ENCODE measurements around the gene PPM1A. TPM values are rescaled to one million over a fixed set of nuclear protein-coding genes. Genes with fewer than 3 reads are reported as not detected.

Gene PPM1A
- total and polyA plus RNA-seq, 2 experiments from 2014 or later: 29.8 to 34.1 TPM

GRCh38 chr14:60252630-60253029 is 3.6 kb downstream of the PPM1A start (continued):
- TF ChIP-seq, protein P1, sequence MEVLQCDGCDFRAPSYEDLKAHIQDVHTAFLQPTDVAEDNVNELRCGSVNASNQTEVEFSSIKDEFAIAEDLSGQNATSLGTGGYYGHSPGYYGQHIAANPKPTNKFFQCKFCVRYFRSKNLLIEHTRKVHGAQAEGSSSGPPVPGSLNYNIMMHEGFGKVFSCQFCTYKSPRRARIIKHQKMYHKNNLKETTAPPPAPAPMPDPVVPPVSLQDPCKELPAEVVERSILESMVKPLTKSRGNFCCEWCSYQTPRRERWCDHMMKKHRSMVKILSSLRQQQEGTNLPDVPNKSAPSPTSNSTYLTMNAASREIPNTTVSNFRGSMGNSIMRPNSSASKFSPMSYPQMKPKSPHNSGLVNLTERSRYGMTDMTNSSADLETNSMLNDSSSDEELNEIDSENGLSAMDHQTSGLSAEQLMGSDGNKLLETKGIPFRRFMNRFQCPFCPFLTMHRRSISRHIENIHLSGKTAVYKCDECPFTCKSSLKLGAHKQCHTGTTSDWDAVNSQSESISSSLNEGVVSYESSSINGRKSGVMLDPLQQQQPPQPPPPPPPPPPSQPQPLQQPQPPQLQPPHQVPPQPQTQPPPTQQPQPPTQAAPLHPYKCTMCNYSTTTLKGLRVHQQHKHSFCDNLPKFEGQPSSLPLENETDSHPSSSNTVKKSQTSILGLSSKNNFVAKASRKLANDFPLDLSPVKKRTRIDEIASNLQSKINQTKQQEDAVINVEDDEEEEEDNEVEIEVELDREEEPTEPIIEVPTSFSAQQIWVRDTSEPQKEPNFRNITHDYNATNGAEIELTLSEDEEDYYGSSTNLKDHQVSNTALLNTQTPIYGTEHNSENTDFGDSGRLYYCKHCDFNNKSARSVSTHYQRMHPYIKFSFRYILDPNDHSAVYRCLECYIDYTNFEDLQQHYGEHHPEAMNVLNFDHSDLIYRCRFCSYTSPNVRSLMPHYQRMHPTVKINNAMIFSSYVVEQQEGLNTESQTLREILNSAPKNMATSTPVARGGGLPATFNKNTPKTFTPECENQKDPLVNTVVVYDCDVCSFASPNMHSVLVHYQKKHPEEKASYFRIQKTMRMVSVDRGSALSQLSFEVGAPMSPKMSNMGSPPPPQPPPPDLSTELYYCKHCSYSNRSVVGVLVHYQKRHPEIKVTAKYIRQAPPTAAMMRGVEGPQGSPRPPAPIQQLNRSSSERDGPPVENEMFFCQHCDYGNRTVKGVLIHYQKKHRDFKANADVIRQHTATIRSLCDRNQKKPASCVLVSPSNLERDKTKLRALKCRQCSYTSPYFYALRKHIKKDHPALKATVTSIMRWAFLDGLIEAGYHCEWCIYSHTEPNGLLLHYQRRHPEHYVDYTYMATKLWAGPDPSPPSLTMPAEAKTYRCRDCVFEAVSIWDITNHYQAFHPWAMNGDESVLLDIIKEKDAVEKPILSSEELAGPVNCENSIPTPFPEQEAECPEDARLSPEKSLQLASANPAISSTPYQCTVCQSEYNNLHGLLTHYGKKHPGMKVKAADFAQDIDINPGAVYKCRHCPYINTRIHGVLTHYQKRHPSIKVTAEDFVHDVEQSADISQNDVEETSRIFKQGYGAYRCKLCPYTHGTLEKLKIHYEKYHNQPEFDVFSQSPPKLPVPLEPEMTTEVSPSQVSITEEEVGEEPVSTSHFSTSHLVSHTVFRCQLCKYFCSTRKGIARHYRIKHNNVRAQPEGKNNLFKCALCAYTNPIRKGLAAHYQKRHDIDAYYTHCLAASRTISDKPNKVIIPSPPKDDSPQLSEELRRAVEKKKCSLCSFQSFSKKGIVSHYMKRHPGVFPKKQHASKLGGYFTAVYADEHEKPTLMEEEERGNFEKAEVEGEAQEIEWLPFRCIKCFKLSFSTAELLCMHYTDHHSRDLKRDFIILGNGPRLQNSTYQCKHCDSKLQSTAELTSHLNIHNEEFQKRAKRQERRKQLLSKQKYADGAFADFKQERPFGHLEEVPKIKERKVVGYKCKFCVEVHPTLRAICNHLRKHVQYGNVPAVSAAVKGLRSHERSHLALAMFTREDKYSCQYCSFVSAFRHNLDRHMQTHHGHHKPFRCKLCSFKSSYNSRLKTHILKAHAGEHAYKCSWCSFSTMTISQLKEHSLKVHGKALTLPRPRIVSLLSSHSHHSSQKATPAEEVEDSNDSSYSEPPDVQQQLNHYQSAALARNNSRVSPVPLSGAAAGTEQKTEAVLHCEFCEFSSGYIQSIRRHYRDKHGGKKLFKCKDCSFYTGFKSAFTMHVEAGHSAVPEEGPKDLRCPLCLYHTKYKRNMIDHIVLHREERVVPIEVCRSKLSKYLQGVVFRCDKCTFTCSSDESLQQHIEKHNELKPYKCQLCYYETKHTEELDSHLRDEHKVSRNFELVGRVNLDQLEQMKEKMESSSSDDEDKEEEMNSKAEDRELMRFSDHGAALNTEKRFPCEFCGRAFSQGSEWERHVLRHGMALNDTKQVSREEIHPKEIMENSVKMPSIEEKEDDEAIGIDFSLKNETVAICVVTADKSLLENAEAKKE (CRISPR knock-in tag; IDR thresholded peaks at IDR 0.05): no peak
- TF ChIP-seq EZH2 (IDR thresholded peaks at IDR 0.05; ENCODE audit: low read depth, unreplicated experiment) (no peak), ETS1 (IDR thresholded peaks at IDR 0.05) (no peak), CTCF (conservative IDR thresholded peaks at IDR 0.05; ENCODE audit: low read depth in 2 of 2) (no peak), STAT1 (IDR thresholded peaks at IDR 0.05; ENCODE audit: unreplicated experiment) (no peak)

DNA sequence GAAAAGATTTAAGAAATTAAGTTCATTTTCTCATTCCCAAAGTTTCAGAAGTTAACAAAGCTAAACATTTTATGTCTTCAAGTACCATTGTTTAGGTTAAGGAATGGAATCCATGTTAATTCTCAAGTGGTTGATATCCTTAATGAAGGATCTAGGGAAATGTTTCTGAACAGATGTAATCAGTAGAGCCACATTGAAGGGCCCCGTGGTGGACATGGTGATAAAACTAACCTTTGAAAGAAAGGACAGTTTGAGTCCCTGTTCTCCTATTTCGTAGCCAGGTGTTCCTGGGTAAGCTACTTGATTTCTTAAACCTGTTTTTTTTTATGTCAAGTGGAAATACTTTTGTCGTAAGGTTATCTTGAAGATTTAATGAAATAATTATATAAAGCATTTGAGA is 4.6 kb downstream of the PPM1A start:
- ATAC-seq (no peak), DNase-seq (ENCODE audit: low spot score) (peak; percentile 11)
- no peaks in the 10 kb centered on the region for H3K9me2 ChIP-seq (ENCODE audit: insufficient read depth)
- peak overlapping the region; percentile 10; the same call in 1 of the 2 replicates for H3K4me2 ChIP-seq
- H3K36me3 ChIP-seq (ENCODE audit: insufficient read depth): no peaks in the 10 kb centered on the region
- no peaks in the 10 kb centered on the region for H3K27me3 ChIP-seq (ENCODE audit: insufficient read depth)
- no peak overlapping the region for H3K27ac ChIP-seq (ENCODE audit: low read depth)
- H3K4me3 ChIP-seq: no peak overlapping the region
- Mint-ChIP-seq H3K4me3 (no peak overlapping the region), H3K4me1 (peaks cover 46% of the 10 kb centered on the region), H3K27ac (no peak overlapping the region), H3K36me3 (ENCODE audit: low read depth) (no peaks in the 10 kb centered on the region; the same call in 2 of the 3 replicates), H3K27me3 (ENCODE audit: insufficient read depth, low read depth, poor library complexity) (peaks cover 2% of the 10 kb centered on the region), H3K9me3 (no peaks in the 10 kb centered on the region)
- H2AFZ ChIP-seq: no peak overlapping the region
- peaks cover 5% of the 10 kb centered on the region; the same call in 1 of the 2 replicates for H3F3A ChIP-seq (replicated peaks; ENCODE audit: low read depth)
- H3K79me2 ChIP-seq (replicated peaks; ENCODE audit: insufficient read depth): peaks cover 87% of the 10 kb centered on the region
- peaks cover 37% of the 10 kb centered on the region for H3K4me1 ChIP-seq (ENCODE audit: insufficient read depth)
- H4K20me1 ChIP-seq (replicated peaks; ENCODE audit: insufficient read depth): peaks cover 5% of the 10 kb centered on the region; the same call in 1 of the 2 replicates
- no peak for TF ChIP-seq NANOG (IDR thresholded peaks at IDR 0.05; ENCODE audit: borderline replicate concordance)
- TF ChIP-seq POLR2AphosphoS5 (IDR thresholded peaks at IDR 0.05; ENCODE audit: low read depth): no peak
- no peak for TF ChIP-seq EZH2 (IDR thresholded peaks at IDR 0.05; ENCODE audit: low read depth, unreplicated experiment)
- TF ChIP-seq EZH2phosphoT487 (IDR thresholded peaks at IDR 0.05; ENCODE audit: unreplicated experiment): no peak
- TF ChIP-seq STAT1 (IDR thresholded peaks at IDR 0.05; ENCODE audit: unreplicated experiment): no peak
- no peak for TF ChIP-seq JUNB (IDR thresholded peaks at IDR 0.05; ENCODE audit: unreplicated experiment)
- TF ChIP-seq, protein P2, sequence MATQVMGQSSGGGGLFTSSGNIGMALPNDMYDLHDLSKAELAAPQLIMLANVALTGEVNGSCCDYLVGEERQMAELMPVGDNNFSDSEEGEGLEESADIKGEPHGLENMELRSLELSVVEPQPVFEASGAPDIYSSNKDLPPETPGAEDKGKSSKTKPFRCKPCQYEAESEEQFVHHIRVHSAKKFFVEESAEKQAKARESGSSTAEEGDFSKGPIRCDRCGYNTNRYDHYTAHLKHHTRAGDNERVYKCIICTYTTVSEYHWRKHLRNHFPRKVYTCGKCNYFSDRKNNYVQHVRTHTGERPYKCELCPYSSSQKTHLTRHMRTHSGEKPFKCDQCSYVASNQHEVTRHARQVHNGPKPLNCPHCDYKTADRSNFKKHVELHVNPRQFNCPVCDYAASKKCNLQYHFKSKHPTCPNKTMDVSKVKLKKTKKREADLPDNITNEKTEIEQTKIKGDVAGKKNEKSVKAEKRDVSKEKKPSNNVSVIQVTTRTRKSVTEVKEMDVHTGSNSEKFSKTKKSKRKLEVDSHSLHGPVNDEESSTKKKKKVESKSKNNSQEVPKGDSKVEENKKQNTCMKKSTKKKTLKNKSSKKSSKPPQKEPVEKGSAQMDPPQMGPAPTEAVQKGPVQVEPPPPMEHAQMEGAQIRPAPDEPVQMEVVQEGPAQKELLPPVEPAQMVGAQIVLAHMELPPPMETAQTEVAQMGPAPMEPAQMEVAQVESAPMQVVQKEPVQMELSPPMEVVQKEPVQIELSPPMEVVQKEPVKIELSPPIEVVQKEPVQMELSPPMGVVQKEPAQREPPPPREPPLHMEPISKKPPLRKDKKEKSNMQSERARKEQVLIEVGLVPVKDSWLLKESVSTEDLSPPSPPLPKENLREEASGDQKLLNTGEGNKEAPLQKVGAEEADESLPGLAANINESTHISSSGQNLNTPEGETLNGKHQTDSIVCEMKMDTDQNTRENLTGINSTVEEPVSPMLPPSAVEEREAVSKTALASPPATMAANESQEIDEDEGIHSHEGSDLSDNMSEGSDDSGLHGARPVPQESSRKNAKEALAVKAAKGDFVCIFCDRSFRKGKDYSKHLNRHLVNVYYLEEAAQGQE (IDR thresholded peaks at IDR 0.05; ENCODE audit: unreplicated experiment): no peak
- no peak for TF ChIP-seq CREB1 (CRISPR knock-in tag; IDR thresholded peaks at IDR 0.05; ENCODE audit: low read depth)

Measured in GM23338 (cell line).